Mucosa of rectum (tissue), 2 donors: ENCODE data around the gene KRTAP3-1.

Experiments
- H3K27ac ChIP-seq, 2 donors: one replicate each; pipeline ENCODE4 v1.7.0; 2013; ENCODE audit warnings: inconsistent platforms in 2 of 2, low read depth in 2 of 2, low read length in 2 of 2
- H3K27me3 ChIP-seq, 2 donors: one replicate each; pipeline ENCODE4 v1.7.0; 2013; ENCODE audit warnings: low read length in 2 of 2; ENCODE audit not compliant: control insufficient read depth in 2 of 2, insufficient read depth in 2 of 2
- H3K36me3 ChIP-seq, 2 donors: one replicate each; pipeline ENCODE4 v1.7.0; 2013; ENCODE audit warnings: low read length in 2 of 2; ENCODE audit not compliant: control insufficient read depth in 2 of 2, insufficient read depth in 2 of 2
- H3K4me1 ChIP-seq, 2 donors: one replicate each; pipeline ENCODE4 v1.7.0; 2013; ENCODE audit warnings: low read length in 2 of 2, mild to moderate bottlenecking in 1 of 2; ENCODE audit not compliant: control insufficient read depth in 2 of 2, insufficient read depth in 2 of 2
- H3K4me3 ChIP-seq, 2 donors: one replicate each; pipeline ENCODE4 v1.7.0; 2013; ENCODE audit warnings: low read length in 2 of 2
- H3K9ac ChIP-seq, 2 donors: one replicate each; pipeline ENCODE4 v1.7.0; 2013; ENCODE audit warnings: low read length in 2 of 2, low read depth in 1 of 2, mild to moderate bottlenecking in 1 of 2
- H3K9me3 ChIP-seq, 2 donors: one replicate each; pipeline ENCODE4 v1.7.0; 2013; ENCODE audit warnings: low read length in 2 of 2; ENCODE audit not compliant: control insufficient read depth in 2 of 2
- donor health status: healthy.
- donor health status: Normal muscosa, but diverticular disease.

Gene KRTAP3-1

GRCh38 chr17:41016578-41017215, 7.8 kb upstream of the KRTAP3-1 start:
- H3K36me3 ChIP-seq, result no peaks in the 10 kb centered on the region
- no peaks in the 10 kb centered on the region for H3K9me3 ChIP-seq
- H3K4me1 ChIP-seq, result no peaks in the 10 kb centered on the region
- H3K9ac ChIP-seq, result no peak overlapping the region
- H3K27ac ChIP-seq, result no peak overlapping the region
- no peak overlapping the region for H3K4me3 ChIP-seq
- no peaks in the 10 kb centered on the region for H3K27me3 ChIP-seq

DNA sequence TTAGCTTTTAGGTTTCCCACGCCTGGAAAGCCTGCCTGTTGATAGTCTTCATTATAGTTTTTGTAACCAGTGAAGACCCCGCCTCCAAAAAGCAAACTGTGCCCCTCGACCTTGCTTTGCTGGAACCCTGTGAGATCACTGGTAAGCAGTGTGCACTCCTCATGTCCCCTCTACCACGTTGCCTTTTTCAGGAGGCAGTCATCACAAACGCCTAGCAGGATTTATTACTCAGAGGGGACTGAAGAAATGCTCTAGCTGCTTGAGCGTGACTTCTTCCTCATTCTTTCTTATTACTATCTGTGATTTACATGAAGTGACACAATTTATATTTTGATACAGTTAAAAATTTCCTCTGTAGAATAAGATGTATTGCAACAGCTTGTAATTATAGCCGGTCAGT, 6.5 kb upstream of the KRTAP3-1 start:
- no peaks in the 10 kb centered on the region for H3K9me3 ChIP-seq
- H3K36me3 ChIP-seq, result no peaks in the 10 kb centered on the region
- no peak overlapping the region for H3K9ac ChIP-seq

GRCh38 chr17:41013606-41014005, 4.7 kb upstream of the KRTAP3-1 start:
- H3K9ac ChIP-seq, result no peak overlapping the region
- no peaks in the 10 kb centered on the region for H3K9me3 ChIP-seq
- H3K4me1 ChIP-seq, result no peaks in the 10 kb centered on the region
- H3K27ac ChIP-seq, result no peak overlapping the region
- no peaks in the 10 kb centered on the region for H3K27me3 ChIP-seq
- no peaks in the 10 kb centered on the region for H3K36me3 ChIP-seq
- no peak overlapping the region for H3K4me3 ChIP-seq

More for the DNA sequence above, 6.5 kb upstream of the KRTAP3-1 start:
- Histone ChIP-seq H3K27me3 (no peaks in the 10 kb centered on the region), H3K27ac (no peak overlapping the region), H3K4me1 (no peaks in the 10 kb centered on the region), H3K4me3 (no peak overlapping the region)

DNA sequence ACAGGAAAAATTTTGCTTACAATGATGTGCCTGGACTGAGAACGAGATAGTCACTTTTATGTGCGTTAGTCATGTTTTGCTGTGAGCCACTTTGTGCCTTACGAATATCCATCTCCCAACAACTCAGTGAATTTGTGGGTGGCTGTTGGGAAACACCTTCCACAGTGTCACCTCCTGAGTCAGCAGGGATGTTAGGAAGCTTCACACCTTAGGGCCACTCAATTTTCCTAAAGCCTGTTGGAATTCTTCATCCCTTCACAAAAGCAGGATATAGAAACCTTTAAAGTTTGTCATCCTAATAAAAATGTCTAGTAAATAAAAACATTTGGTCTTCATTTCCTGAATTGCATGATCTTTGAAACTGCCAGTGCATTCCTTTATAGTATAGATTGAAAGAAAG, 4.3 kb upstream of the KRTAP3-1 start:
- Histone ChIP-seq H3K36me3 (no peaks in the 10 kb centered on the region), H3K27me3 (no peaks in the 10 kb centered on the region)

DNA sequence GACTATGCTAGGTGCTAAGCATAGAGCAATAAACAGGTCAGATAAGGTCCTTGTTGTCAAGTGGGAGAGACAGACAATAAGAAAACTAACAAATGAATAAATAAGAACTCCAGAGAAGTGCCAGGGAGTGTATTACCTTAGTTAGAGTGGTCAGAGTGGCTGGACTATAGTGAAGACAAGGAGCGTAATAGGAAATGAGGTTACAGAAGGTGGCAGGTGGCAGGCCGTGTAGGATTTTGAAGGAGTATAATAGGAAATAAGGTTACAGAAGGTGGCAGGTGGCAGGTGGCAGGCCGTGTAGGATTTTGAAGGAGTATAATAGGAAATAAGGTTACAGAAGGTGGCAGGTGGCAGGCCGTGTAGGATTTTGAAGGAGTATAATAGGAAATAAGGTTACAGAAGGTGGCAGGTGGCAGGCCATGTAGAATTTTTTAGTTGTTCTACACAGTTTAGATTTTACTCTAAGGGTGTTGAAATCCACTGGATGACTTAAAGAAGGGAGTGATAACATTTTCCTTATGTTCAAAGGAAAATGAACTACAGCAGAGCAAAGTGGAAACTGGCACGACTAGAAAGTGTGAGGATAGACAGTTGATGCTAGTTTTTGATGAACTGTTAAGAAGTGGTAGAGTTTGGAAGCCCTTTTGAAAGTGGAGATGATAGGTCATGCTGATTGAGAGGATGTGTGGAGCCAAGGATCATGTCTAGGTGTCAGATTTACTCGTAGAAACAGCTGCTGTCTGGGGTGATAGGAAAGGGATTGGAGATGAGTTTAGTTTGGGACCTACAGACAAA, 3.6 kb upstream of the KRTAP3-1 start:
- H3K4me1 ChIP-seq, result no peaks in the 10 kb centered on the region
- H3K36me3 ChIP-seq, result no peaks in the 10 kb centered on the region
- no peaks in the 10 kb centered on the region for H3K27me3 ChIP-seq
- H3K9me3 ChIP-seq, result no peaks in the 10 kb centered on the region
- no peak overlapping the region for H3K27ac ChIP-seq
- H3K9ac ChIP-seq, result no peak overlapping the region
- H3K4me3 ChIP-seq, result no peak overlapping the region

More for the DNA sequence above, 4.3 kb upstream of the KRTAP3-1 start:
- Histone ChIP-seq H3K9ac (no peak overlapping the region), H3K4me3 (no peak overlapping the region), H3K9me3 (no peaks in the 10 kb centered on the region), H3K27ac (no peak overlapping the region), H3K4me1 (no peaks in the 10 kb centered on the region)

DNA sequence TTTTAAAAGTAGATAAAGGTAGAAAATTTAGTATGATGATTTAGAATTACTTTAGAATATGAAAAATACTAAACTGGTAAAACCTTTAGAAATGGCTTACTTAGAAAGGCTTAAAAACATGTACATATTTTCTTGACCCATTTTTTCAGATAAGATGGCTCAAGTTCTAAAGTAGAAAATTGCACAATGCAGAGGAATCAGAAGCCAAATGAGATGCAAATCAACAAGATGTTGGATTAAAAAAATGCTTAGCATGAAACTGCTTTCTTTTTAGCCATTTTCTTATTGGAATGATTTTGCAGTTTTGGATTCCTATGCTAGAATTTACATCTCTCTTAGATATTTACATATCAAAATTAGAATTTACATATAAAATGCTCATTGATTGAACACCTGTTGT, 1.5 kb upstream of the KRTAP3-1 start:
- no peaks in the 10 kb centered on the region for H3K4me1 ChIP-seq

DNA sequence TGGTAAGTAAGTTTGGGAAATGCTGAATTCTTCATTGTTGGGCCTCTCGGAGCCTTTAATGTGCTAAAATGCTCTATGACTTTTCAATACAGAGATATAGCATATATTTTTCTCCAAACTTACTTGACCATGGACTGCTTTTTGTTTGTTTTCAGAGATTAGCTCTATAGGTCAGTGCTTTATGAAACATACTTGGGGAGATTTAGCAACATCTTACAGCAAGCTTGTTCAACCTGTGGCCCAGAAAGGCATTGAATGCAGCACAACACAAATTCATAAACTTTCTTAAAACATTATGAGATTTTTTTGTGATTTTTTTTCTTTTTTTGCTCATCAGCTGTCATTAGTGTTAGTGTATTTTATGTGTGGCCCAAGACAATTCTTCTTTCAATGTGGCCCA, 1.0 kb upstream of the KRTAP3-1 start:
- Histone ChIP-seq H3K4me1 (no peaks in the 10 kb centered on the region), H3K36me3 (no peaks in the 10 kb centered on the region), H3K4me3 (no peak overlapping the region), H3K27ac (no peak overlapping the region), H3K9me3 (no peaks in the 10 kb centered on the region), H3K27me3 (peaks cover 0 to 3% of the 10 kb centered on the region in 2 donors), H3K9ac (no peak overlapping the region)

More for the DNA sequence above, 1.5 kb upstream of the KRTAP3-1 start:
- no peak overlapping the region for H3K4me3 ChIP-seq
- H3K27me3 ChIP-seq, result peaks cover 0 to 3% of the 10 kb centered on the region in 2 donors
- no peak overlapping the region for H3K27ac ChIP-seq
- no peaks in the 10 kb centered on the region for H3K36me3 ChIP-seq
- no peak overlapping the region for H3K9ac ChIP-seq
- no peaks in the 10 kb centered on the region for H3K9me3 ChIP-seq

GRCh38 chr17:41009301-41009760, 403 bp upstream of the KRTAP3-1 start:
- Histone ChIP-seq H3K36me3 (no peaks in the 10 kb centered on the region), H3K9me3 (no peaks in the 10 kb centered on the region), H3K4me1 (no peaks in the 10 kb centered on the region), H3K27me3 (peaks cover 0 to 3% of the 10 kb centered on the region in 2 donors), H3K27ac (no peak overlapping the region), H3K9ac (no peak overlapping the region), H3K4me3 (no peak overlapping the region)

- Histone ChIP-seq H3K4me1 (no peaks in the 10 kb centered on the region), H3K27me3 (peaks cover 3% of the 10 kb centered on the region in 2 donors), H3K36me3 (no peaks in the 10 kb centered on the region), H3K27ac (no peak overlapping the region), H3K9me3 (no peaks in the 10 kb centered on the region), H3K4me3 (no peak overlapping the region), H3K9ac (no peak overlapping the region)
These were observed 4.5 kb downstream of the KRTAP3-1 start for GRCh38 chr17:41004397-41004796.

GRCh38 chr17:41003926-41004325, 5.0 kb downstream of the KRTAP3-1 start:
- H3K9ac ChIP-seq, result no peak overlapping the region
- no peak overlapping the region for H3K4me3 ChIP-seq
- no peaks in the 10 kb centered on the region for H3K4me1 ChIP-seq
- H3K36me3 ChIP-seq, result no peaks in the 10 kb centered on the region
- no peak overlapping the region for H3K27ac ChIP-seq
- peaks cover 3% of the 10 kb centered on the region in 2 donors for H3K27me3 ChIP-seq
- H3K9me3 ChIP-seq, result no peaks in the 10 kb centered on the region
